SK-N-SH (cell line): Measurements from ENCODE around the gene FGD4. TPM values are rescaled to one million over a fixed set of nuclear protein-coding genes. Genes with fewer than 3 reads are reported as not detected.

Source experiments
- CTCF ChIA-PET: fragments of 300-600, 350-600 bp; formaldehyde crosslinking; extraction: SDS; loops from one replicate; lab custom pipeline; 2021; lab: Yijun Ruan, JAX
- POLR2A ChIA-PET: fragments of 350-600 bp; sonication (Branson Sonifier 250); formaldehyde crosslinking; extraction: SDS; loops from one replicate; lab custom pipeline; 2020; ENCODE audit warnings: antibody characterized with exemption, inconsistent platforms; lab: Yijun Ruan, JAX
- DNase-seq: peaks from one replicate; pipeline ENCODE4 v3.0.0; 2012
- H2AFZ ChIP-seq: fragments of 200-600 bp; sonication (generic); 2 replicates; pipeline ENCODE4 v1.8.1; 2016; ENCODE audit warnings: antibody characterized with exemption, mild to moderate bottlenecking, low read depth
- H3F3A ChIP-seq: fragments of 200-600 bp; sonication (generic); replicated peaks from 2 replicates; pipeline ENCODE3; 2016; ENCODE audit warnings: antibody characterized with exemption, mild to moderate bottlenecking; ENCODE audit not compliant: insufficient read depth
- H3K27ac ChIP-seq, 2 experiments: fragments of 200-500 bp in 1 of 2; fragments of 200-600 bp in 1 of 2; sonication (Bioruptor generic) in 1 of 2; sonication (generic), shearing (Covaris generic) in 1 of 2; 2 replicates each; pipeline versions ENCODE4 v1.5.1 to v1.6.1; 2014 to 2016; ENCODE audit warnings: low read depth in 2 of 2, inconsistent platforms in 1 of 2, low read length in 1 of 2, mild to moderate bottlenecking in 1 of 2, mixed read lengths in 1 of 2
- H3K27me3 ChIP-seq: fragments of 200-600 bp; sonication (generic), shearing (Covaris generic); 2 replicates; pipeline ENCODE4 v1.6.1; 2016; ENCODE audit warnings: mixed run types; ENCODE audit not compliant: insufficient read depth
- H3K36me3 ChIP-seq, 2 experiments: fragments of 200-500 bp in 1 of 2; fragments of 200-600 bp in 1 of 2; sonication (Bioruptor generic) in 1 of 2; sonication (generic) in 1 of 2; replicated peaks in 1 of 2; 2 replicates each; pipeline versions ENCODE3 to v1.5.1; 2014 to 2016; ENCODE audit warnings: low read length in 1 of 2, mild to moderate bottlenecking in 1 of 2; ENCODE audit not compliant: insufficient read depth in 2 of 2, control insufficient read depth in 1 of 2
- H3K4me1 ChIP-seq, 2 experiments: fragments of 200-500 bp in 1 of 2; fragments of 200-600 bp in 1 of 2; sonication (Bioruptor generic) in 1 of 2; sonication (generic), shearing (Covaris generic) in 1 of 2; 2 replicates each; pipeline versions ENCODE4 v1.5.1 to v1.6.1; 2014 to 2016; ENCODE audit warnings: low read depth in 1 of 2, low read length in 1 of 2, mixed run types in 1 of 2; ENCODE audit not compliant: insufficient read depth in 2 of 2, control insufficient read depth in 1 of 2
- H3K4me2 ChIP-seq: fragments of 200-600 bp; sonication (generic), shearing (Covaris generic); 2 replicates; pipeline ENCODE4 v1.6.1; 2017; ENCODE audit warnings: mixed run types
- H3K4me3 ChIP-seq, 2 experiments: fragments of 200-500 bp in 1 of 2; fragments of 200-600 bp in 1 of 2; sonication (Bioruptor generic) in 1 of 2; sonication (generic), shearing (Covaris generic) in 1 of 2; 2 replicates each; pipeline versions ENCODE4 v1.5.1 to v1.8.1; 2014 to 2016; ENCODE audit warnings: low read depth in 2 of 2, inconsistent platforms in 1 of 2, low read length in 1 of 2, mild to moderate bottlenecking in 1 of 2, mixed read lengths in 1 of 2, moderate library complexity in 1 of 2
- H3K79me2 ChIP-seq: fragments of 200-600 bp; sonication (generic); 2 replicates; pipeline ENCODE4 v1.8.1; 2017; ENCODE audit warnings: mild to moderate bottlenecking; ENCODE audit not compliant: insufficient read depth
- H3K9ac ChIP-seq: fragments of 200-600 bp; sonication (generic); 2 replicates; pipeline ENCODE4 v1.6.1; 2017; ENCODE audit warnings: mixed run types
- H3K9me2 ChIP-seq: fragments of 200-600 bp; sonication (generic); 2 replicates; pipeline ENCODE4 v1.6.1; 2017; ENCODE audit warnings: mixed run types
- H3K9me3 ChIP-seq: fragments of 200-600 bp; sonication (generic); 2 replicates; pipeline ENCODE4 v1.6.1; 2017; ENCODE audit warnings: mixed run types, mild to moderate bottlenecking, moderate library complexity
- H4K20me1 ChIP-seq: fragments of 200-600 bp; sonication (generic); 2 replicates; pipeline ENCODE4 v1.6.1; 2017; ENCODE audit warnings: mild to moderate bottlenecking, mixed run types; ENCODE audit not compliant: insufficient read depth
- EZH2phosphoT487 ChIP-seq: fragments of 200-600 bp; sonication (generic); IDR thresholded peaks from 2 replicates; pipeline ENCODE4 v1.6.1; 2017; ENCODE audit warnings: low read depth, mixed run types, mild to moderate bottlenecking, antibody characterized with exemption, moderate library complexity, borderline replicate concordance
- FOSL2 ChIP-seq: IDR thresholded peaks from 2 replicates; pipeline ENCODE4 v1.4.0; 2012; ENCODE audit warnings: low read depth, mild to moderate bottlenecking, moderate library complexity, borderline replicate concordance
- FOXJ3 ChIP-seq: sonication (generic); formaldehyde crosslinking; IDR thresholded peaks from 2 replicates; pipeline ENCODE4 v1.5.1; 2020; ENCODE audit warnings: mild to moderate bottlenecking, missing genetic modification reagents
- MEF2A ChIP-seq: IDR thresholded peaks from 2 replicates; pipeline ENCODE4 v1.4.0; 2012; ENCODE audit warnings: low read depth, borderline replicate concordance
- RFX5 ChIP-seq: IDR thresholded peaks from 2 replicates; pipeline ENCODE4 v1.6.1; 2012; ENCODE audit warnings: mild to moderate bottlenecking, improper control_type of control experiment, low read length
- TEAD4 ChIP-seq: IDR thresholded peaks from 2 replicates; pipeline ENCODE4 v1.4.0; 2012; ENCODE audit warnings: mild to moderate bottlenecking, borderline replicate concordance; ENCODE audit not compliant: insufficient read depth
- ZBTB33 ChIP-seq: IDR thresholded peaks from 2 replicates; pipeline ENCODE4 v1.4.0; 2012; ENCODE audit warnings: low read depth, borderline replicate concordance
- WGBS: methylation state at CpG from one replicate; pipeline ENCODE4 v1.1.6; 2017; ENCODE audit warnings: low lambda C conversion rate; 5-methylcytosine and 5-hydroxymethylcytosine counted together
- polyA plus RNA-seq, 3 experiments: library from polyadenylated mRNA; depleted of rRNA; stranded (reverse); fragments of >200 nt; gene quantifications; 2 replicates each; pipeline ENCODE4 v1.2.3, GENCODE V29; 2012
- TF ChIP-seq, protein P1 (sequence below): fragments of 200-600 bp; sonication (generic); IDR thresholded peaks from 2 replicates; pipeline ENCODE4 v1.6.1; 2017; ENCODE audit warnings: antibody characterized with exemption, mild to moderate bottlenecking, moderate library complexity
- TF ChIP-seq, protein P2 (sequence below): IDR thresholded peaks from 2 replicates; pipeline ENCODE4; 2012

Gene FGD4
- polyA plus RNA-seq, 1 of the 3 experiments (the other 2 are of a cell fraction): 0.26 TPM

- ChIA-PET POLR2A (no interaction called here), CTCF (no interaction called here)
- no peaks in the 10 kb centered on the region for H3F3A ChIP-seq
- H3K79me2 ChIP-seq: no peaks in the 10 kb centered on the region
- no peaks in the 10 kb centered on the region for H3K9me3 ChIP-seq
- TF ChIP-seq FOSL2: no peak
- no peak for TF ChIP-seq EZH2phosphoT487
- WGBS: 85% methylated on average over 2 of the region's 2 CpGs
- H3K27me3 ChIP-seq: no peaks in the 10 kb centered on the region
- no peak overlapping the region for H3K4me2 ChIP-seq
- no peak overlapping the region for H2AFZ ChIP-seq
- no peaks in the 10 kb centered on the region for H3K36me3 ChIP-seq
- H3K27ac ChIP-seq: no peak overlapping the region
- H4K20me1 ChIP-seq: no peaks in the 10 kb centered on the region
- no peak overlapping the region for H3K4me3 ChIP-seq
- H3K9me2 ChIP-seq: no peaks in the 10 kb centered on the region
- H3K9ac ChIP-seq: no peak overlapping the region
- no peak for DNase-seq
- no peaks in the 10 kb centered on the region; a peak in 1 of 4 replicates for H3K4me1 ChIP-seq
Measured at GRCh38 chr12:32516230-32516629, 116.9 kb downstream of the FGD4 start.

DNA sequence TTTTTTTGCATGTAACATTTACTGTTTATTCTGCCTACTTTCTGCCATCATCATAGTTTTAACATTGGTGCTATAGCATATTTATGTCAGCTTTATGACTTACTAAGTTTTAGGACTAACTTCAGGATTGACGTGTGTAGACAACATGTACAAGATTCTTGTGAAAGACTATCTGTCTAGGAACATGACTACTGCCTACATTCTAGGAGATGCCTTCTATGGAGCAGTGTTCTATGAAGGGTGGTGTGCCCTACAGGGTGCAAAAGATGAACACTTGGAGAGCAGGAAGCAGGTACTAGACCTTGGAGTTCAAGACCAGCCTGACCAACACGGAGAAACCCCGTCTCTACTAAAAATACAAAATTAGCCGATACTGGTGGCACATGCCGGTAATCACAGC lies 118.6 kb downstream of the FGD4 start:
- H3K4me1 ChIP-seq: no peaks in the 10 kb centered on the region; a peak in 2 of 4 replicates
- no peaks in the 10 kb centered on the region for H3F3A ChIP-seq
- DNase-seq: no peak
- H4K20me1 ChIP-seq: no peaks in the 10 kb centered on the region
- POLR2A ChIA-PET: no interaction called here
- H3K9me2 ChIP-seq: no peaks in the 10 kb centered on the region
- no peaks in the 10 kb centered on the region for H3K27me3 ChIP-seq
- H3K79me2 ChIP-seq: no peaks in the 10 kb centered on the region
- no peaks in the 10 kb centered on the region for H3K36me3 ChIP-seq
- 90% methylated on average over 5 of the region's 5 CpGs for WGBS
- TF ChIP-seq ZBTB33 (no peak), RFX5 (no peak), FOXJ3 (no peak), MEF2A (no peak), TEAD4 (no peak)
- TF ChIP-seq, protein P1, sequence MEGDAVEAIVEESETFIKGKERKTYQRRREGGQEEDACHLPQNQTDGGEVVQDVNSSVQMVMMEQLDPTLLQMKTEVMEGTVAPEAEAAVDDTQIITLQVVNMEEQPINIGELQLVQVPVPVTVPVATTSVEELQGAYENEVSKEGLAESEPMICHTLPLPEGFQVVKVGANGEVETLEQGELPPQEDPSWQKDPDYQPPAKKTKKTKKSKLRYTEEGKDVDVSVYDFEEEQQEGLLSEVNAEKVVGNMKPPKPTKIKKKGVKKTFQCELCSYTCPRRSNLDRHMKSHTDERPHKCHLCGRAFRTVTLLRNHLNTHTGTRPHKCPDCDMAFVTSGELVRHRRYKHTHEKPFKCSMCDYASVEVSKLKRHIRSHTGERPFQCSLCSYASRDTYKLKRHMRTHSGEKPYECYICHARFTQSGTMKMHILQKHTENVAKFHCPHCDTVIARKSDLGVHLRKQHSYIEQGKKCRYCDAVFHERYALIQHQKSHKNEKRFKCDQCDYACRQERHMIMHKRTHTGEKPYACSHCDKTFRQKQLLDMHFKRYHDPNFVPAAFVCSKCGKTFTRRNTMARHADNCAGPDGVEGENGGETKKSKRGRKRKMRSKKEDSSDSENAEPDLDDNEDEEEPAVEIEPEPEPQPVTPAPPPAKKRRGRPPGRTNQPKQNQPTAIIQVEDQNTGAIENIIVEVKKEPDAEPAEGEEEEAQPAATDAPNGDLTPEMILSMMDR: no peak
- H3K27ac ChIP-seq: no peak overlapping the region
- H3K4me3 ChIP-seq: no peak overlapping the region
- CTCF ChIA-PET: no interaction called here
- H3K9ac ChIP-seq: no peak overlapping the region
- H3K4me2 ChIP-seq: no peak overlapping the region
- no peaks in the 10 kb centered on the region for H3K9me3 ChIP-seq
- no peak overlapping the region for H2AFZ ChIP-seq

DNA sequence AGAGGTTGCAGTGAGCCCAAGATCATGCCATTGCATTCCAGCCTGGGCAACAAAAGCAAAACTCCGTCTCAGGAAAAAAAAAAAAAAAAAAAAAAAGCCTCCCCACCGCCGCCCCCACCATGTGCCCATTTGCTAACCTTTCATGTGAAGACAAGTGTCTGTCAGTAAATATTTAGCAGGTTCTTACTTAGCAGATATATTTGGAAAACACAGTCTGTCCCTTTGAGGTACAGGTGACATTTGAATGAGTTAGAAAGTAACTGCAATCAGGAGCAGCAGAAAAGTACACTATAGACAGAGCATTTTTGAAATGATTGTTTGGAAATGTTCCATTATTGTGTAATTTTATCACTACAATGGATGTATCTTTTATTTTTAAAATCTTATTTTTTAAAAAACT lies 119.7 kb downstream of the FGD4 start:
- H3K4me3 ChIP-seq: no peak overlapping the region
- H3K4me1 ChIP-seq: no peaks in the 10 kb centered on the region; a peak in 2 of 4 replicates
- DNase-seq: no peak
- H4K20me1 ChIP-seq: no peaks in the 10 kb centered on the region
- WGBS: 84% methylated on average over 3 of the region's 3 CpGs
- no peak overlapping the region for H3K4me2 ChIP-seq
- H3K9me2 ChIP-seq: no peaks in the 10 kb centered on the region
- H2AFZ ChIP-seq: no peak overlapping the region
- H3F3A ChIP-seq: no peaks in the 10 kb centered on the region
- POLR2A ChIA-PET: no interaction called here
- H3K79me2 ChIP-seq: no peaks in the 10 kb centered on the region
- no peak overlapping the region for H3K9ac ChIP-seq
- no peaks in the 10 kb centered on the region for H3K36me3 ChIP-seq
- TF ChIP-seq, protein P2, sequence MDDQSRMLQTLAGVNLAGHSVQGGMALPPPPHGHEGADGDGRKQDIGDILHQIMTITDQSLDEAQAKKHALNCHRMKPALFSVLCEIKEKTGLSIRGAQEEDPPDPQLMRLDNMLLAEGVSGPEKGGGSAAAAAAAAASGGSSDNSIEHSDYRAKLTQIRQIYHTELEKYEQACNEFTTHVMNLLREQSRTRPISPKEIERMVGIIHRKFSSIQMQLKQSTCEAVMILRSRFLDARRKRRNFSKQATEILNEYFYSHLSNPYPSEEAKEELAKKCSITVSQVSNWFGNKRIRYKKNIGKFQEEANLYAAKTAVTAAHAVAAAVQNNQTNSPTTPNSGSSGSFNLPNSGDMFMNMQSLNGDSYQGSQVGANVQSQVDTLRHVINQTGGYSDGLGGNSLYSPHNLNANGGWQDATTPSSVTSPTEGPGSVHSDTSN: no peak
- TF ChIP-seq, all 33 proteins: peak for 0
- Histone ChIP-seq H3K9me3 (no peaks in the 10 kb centered on the region), H3K27me3 (no peaks in the 10 kb centered on the region), H3K27ac (no peak overlapping the region)
- CTCF ChIA-PET: no interaction called here
